GM18508 (cell line): ENCODE measurements around the gene GRIN2C.
"Not testable (repeated sequence)": the region's sequence is repeated elsewhere in the genome, so short reads cannot be mapped to it uniquely, and the experiment has no call there.

Experiments
- ATAC-seq: cut with Tn5 transposase; IDR thresholded peaks from one replicate; pipeline ENCODE4 v1.9.1; 2021; ENCODE audit warnings: moderate number of reproducible peaks; ENCODE audit not compliant: insufficient read depth, unreplicated experiment

The GRIN2C gene

GRCh38 chr17:74859459-74860228 lies at the start of gene GRIN2C:
GRIN2C (minus strand) TSS chr17:74859885; CDS start chr17:74855092, 4,793 bp downstream.
- no peak for ATAC-seq

DNA sequence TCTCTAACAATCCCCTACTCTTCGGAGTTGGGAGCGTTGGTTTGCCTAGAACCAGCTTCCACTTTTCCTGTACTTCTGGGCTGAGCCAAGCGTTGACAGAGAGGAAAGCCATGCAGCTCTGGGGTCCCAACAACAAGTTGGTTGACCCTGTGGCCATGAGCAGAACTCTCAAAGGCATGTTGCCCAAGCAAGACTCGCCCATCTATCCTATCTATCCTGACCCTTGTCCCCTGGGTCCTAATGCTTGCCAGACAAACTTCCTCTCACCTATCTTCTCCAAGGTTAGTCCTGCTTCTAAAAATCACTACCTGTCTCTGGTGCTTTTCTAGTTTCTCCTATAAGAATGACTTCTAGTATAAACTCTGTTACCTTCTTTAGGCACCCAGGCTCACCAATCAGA lies 49.4 kb upstream of the GRIN2C start:
- ATAC-seq = not testable (repeated sequence)

GRCh38 chr17:74907012-74907411 lies 47.3 kb upstream of the GRIN2C start:
- no peak for ATAC-seq

DNA sequence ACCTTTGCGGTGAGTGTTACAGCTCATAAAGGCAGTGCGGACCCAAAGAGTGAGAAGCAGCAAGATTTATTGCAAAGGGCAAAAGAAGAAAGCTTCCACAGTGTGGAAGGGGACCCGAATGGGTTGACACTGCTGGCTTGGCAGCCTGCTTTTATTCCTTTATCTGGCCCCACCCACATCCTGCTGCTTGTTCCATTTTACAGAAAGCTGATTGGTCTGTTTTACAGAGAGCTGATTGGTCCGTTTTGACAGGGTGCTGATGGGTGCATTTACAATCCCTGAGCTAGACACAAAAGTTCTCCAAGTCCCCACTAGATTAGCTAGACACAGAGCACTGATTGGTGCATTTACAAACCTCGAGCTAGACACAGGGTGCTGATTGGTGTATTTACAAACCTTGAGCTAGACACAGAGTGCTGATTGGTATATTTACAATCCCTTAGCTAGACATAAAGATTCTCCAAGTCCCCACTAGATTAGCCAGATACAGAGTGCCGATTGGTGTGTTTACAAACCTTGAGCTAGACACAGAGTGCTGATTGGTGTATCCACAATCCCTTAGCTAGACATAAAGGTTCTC lies 46.6 kb upstream of the GRIN2C start:
- ATAC-seq = not testable (repeated sequence)

DNA sequence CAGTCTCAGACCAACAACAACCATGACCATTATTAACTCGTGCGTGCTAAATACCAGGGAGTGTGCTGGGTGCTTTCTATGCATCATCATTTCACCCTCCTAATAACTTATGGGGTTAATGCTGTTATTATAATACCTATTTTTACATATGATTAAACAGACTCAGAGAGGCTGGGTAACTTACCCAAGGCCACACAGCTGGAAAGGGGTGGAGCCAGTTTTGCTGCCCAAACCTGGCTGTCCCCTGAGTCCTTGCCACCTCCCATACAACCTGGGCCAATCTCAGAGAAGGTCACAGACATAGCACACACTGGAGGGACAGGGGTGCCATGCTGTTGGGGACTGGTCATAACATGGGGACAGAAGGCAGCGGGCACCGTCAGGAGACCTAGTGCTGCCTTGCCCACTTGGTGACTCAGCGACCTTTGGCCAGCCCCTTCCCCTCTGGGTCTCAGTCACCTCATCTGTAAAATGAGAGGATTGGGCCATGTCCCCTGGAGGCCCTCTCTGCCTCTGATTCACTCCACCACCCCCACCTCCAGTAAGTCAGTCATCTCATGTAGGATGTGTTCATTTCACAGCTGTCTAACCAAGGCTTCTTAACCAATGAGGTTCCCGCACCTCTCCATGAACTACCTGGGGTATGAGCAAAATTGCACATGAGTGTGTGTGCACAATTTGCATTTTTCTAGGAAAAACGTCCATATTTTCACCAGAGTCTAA lies 45.2 kb upstream of the GRIN2C start:
- ATAC-seq = no peak

GRCh38 chr17:74903671-74904070 lies 44.0 kb upstream of the GRIN2C start:
- ATAC-seq = no peak

GRCh38 chr17:74903034-74903433 lies 43.3 kb upstream of the GRIN2C start:
- no peak for ATAC-seq

- no peak for ATAC-seq
These were observed 41.9 kb upstream of the GRIN2C start for GRCh38 chr17:74901353-74902135.

DNA sequence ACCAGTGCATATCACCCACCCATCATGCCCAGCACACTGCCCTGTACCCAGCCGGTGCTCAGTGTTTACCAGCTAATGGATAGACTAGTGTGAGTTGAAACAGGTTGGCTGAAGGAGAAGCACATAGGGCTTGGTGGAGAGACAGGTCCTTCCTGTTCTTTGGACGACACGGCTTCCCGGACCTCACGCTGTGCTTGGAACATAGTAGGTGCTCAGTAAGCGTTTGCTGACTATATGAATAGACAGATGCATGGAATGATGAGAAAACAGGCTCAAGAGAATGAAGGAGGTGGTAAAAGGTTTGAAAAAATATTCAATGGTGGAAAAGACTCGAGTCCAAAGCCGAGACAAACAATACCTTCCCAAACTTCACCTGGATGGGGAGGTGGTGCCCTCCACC lies 40.5 kb upstream of the GRIN2C start:
- no peak for ATAC-seq

- ATAC-seq = no peak
These were observed 38.8 kb upstream of the GRIN2C start for GRCh38 chr17:74898376-74898946.

DNA sequence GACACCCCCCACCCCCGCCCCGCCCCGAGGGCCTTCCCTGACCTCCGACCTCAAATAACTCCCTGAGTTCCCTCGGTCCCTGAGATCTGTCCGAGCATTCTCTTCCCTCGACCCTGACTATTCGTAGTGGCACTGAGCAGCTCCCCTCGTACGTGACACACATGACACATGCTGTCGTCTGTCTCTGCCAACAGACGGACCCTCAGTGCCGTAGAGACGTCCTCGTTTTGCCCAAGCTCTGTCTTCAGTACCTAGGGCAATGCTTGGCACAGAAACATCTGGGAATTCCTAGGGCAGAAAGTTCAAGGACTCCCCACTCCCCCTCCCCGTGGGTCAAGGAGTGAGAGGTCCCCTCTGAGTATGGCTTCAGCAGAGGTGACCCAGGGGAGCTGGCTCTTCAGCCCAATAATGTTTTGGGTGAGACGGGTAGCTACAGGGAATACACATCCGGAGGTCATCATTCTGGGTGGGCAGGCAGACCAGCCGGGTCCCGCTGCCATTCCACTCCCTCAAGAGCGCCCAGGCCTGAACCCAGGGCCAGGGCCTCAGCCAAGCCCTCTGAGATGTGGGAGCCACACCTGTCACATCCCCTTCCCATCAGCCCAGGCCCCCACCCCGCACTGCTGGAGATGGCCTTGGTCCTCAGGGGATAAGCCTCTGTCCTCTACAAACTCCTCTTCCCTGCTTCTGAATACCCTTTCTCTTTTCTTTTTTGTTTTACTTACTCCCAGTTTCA lies 34.4 kb upstream of the GRIN2C start:
- no peak for ATAC-seq

DNA sequence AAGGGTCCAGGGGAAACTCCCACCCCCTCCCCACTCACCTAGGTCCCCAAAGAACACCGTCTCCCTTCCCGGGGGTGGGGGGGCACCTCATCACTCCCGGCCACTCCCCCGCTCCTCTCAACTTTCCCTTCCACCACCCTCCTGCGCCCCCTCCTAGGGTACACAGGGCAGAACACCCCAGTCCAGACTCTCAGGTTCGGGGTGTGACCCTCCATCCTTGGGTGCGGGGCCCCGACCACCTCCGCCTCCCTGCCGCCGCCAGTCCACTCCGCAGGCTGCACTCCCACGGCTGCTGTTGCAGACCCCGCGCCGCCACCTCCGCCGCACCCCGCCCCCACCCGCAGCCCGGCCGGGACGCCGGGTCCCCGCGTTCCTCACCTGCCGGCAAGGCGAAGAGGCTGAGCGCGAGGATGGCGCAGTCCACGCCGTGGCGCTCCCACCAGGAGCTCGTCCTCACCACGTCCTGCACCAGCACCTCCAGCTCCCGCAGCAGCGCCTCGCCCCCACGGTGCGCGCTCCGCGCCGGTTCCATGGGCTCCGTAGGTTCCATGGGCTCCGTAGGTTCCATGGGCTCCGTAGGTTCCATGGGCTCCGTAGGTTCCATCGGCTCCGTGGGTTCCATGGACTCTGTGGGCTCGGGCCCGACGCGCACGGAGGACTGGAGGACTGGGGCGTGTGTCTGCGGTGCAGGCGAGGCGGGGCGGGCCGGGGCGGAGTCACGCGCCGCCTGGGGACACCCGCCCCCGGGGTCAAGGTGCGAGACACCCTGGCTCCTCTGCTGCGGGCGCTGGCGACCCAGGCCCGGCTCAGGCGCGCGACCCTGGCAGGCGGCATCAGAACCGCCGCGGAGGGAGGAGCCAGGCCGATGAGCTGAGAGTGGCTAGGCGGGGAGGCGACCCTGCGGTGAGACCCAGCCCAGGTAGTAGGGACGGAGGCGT lies 33.6 kb upstream of the GRIN2C start, which contains the start of gene FADS6:
FADS6 (minus strand) TSS at position 660 of the 938 bp plus-strand sequence; CDS start at position 622, 38 bp downstream.
- ATAC-seq = no peak

DNA sequence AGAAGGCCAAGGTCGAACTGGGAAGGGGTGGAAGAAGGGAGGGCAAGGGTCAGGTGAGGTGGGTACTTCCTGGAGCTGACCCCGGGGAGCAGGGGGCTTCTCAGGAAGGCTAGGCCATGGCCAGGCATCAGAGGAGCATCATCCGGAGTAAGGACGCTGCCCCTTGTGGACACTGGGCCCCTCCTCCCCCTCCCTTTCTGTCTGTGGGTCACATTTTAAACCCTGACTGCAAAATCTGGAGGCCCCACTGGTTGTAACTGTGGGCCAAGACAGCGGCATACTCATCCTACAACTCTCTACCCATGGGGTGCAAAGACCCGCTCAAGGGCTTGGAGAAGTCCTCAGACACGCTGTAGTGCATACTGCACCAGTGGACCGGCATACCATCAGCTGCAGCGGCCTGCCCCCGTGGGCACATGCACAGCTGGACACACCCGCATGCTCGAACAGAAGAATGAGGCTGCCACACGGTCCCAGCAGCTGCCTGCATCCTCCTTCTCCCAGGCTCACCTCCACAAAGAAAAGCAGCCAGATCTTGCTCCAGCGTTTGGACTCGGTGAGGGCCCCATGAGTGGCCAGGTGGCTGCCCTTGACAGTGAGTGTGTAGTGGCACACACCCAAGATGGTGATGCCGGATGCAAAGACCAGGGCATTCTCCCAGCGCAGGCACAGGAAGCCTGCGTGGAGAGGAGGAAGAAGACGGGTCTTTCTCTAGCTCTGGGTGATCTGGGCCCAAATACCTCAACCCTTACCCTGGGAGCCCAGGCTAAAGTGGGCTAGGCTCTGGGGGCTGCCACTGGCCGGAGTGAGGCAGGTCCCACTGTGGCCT lies 32.5 kb upstream of the GRIN2C start:
- no peak for ATAC-seq

DNA sequence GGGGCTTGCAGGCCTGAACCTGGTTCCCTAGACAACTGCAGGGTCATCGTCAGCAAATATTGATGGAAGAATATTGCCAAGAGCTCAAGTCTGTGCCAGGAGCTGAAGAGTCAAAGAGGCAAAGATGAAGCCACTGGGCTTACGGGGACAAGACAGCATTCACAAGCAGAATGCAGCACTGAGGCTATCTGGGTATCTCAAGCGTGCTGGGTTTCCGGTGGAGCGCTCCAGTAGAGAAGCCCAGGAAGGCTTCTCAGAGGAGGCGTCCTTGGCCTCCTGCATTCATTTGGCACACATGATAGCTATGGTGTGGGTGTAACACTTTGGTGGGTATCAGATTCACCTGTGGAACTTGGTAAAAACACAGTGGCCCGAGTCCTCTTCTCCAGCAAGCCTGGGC lies 30.9 kb upstream of the GRIN2C start:
- no peak for ATAC-seq

GRCh38 chr17:74888469-74888868 lies 28.8 kb upstream of the GRIN2C start:
- ATAC-seq = no peak

GRCh38 chr17:74883241-74883745 lies 23.6 kb upstream of the GRIN2C start:
- no peak for ATAC-seq

- ATAC-seq = no peak
These were observed 23.0 kb upstream of the GRIN2C start for GRCh38 chr17:74882517-74883240.
